ENCODE results near the gene NPSR1.
"Not testable (repeated sequence)": the region's sequence is repeated elsewhere in the genome, so short reads cannot be mapped to it uniquely, and the experiment has no call there.

NPSR1 gene

GRCh38 chr7:34756691-34757090 lies 98.7 kb downstream of the NPSR1 start:
- in situ Hi-C loops (cut with MboI; ENCODE audit: low sequenced_read_pairs) = no loop called here

GRCh38 chr7:34757570-34758110 lies 99.6 kb downstream of the NPSR1 start:
- in situ Hi-C loops (cut with MboI; ENCODE audit: low sequenced_read_pairs) = no loop called here

- in situ Hi-C loops (cut with MboI; ENCODE audit: low sequenced_read_pairs) = no loop called here
These were observed 100.1 kb downstream of the NPSR1 start for GRCh38 chr7:34758111-34758601.

GRCh38 chr7:34759477-34760125 lies 101.6 kb downstream of the NPSR1 start:
- in situ Hi-C loops (cut with MboI; ENCODE audit: low sequenced_read_pairs) = no loop called here

- in situ Hi-C loops (cut with MboI; ENCODE audit: low sequenced_read_pairs) = no loop called here
These were observed 102.3 kb downstream of the NPSR1 start for GRCh38 chr7:34760271-34760670.

GRCh38 chr7:34761206-34761605 lies 103.2 kb downstream of the NPSR1 start:
- in situ Hi-C loops (cut with MboI; ENCODE audit: low sequenced_read_pairs) = no loop called here

- in situ Hi-C loops (cut with MboI; ENCODE audit: low sequenced_read_pairs) = no loop called here
These were observed 103.6 kb downstream of the NPSR1 start for GRCh38 chr7:34761627-34762026.

GRCh38 chr7:34762764-34763163 lies 104.7 kb downstream of the NPSR1 start:
- in situ Hi-C loops (cut with MboI; ENCODE audit: low sequenced_read_pairs) = no loop called here

GRCh38 chr7:34772296-34772938 lies 114.4 kb downstream of the NPSR1 start:
- in situ Hi-C loops (cut with MboI; ENCODE audit: low sequenced_read_pairs) = no loop called here

GRCh38 chr7:34776748-34777358 lies 118.8 kb downstream of the NPSR1 start:
- in situ Hi-C loops (cut with MboI; ENCODE audit: low sequenced_read_pairs) = no loop called here

GRCh38 chr7:34780546-34780945 lies 122.5 kb downstream of the NPSR1 start:
- in situ Hi-C loops (cut with MboI; ENCODE audit: low sequenced_read_pairs) = no loop called here

GRCh38 chr7:34787586-34787985 lies 129.6 kb downstream of the NPSR1 start:
- in situ Hi-C loops (cut with MboI; ENCODE audit: low sequenced_read_pairs) = no loop called here

- in situ Hi-C loops (cut with MboI; ENCODE audit: low sequenced_read_pairs) = no loop called here
These were observed 148.8 kb downstream of the NPSR1 start for GRCh38 chr7:34806831-34807230.

- in situ Hi-C loops (cut with MboI; ENCODE audit: low sequenced_read_pairs) = no loop called here
These were observed 149.7 kb downstream of the NPSR1 start for GRCh38 chr7:34807548-34808340.

GRCh38 chr7:34814203-34814842 lies 156.3 kb downstream of the NPSR1 start:
- in situ Hi-C loops (cut with MboI; ENCODE audit: low sequenced_read_pairs) = not testable (repeated sequence)

- in situ Hi-C loops (cut with MboI; ENCODE audit: low sequenced_read_pairs) = no loop called here
These were observed 164.0 kb downstream of the NPSR1 start for GRCh38 chr7:34821932-34822558.

GRCh38 chr7:34823650-34824258 lies 165.7 kb downstream of the NPSR1 start:
- in situ Hi-C loops (cut with MboI; ENCODE audit: low sequenced_read_pairs) = no loop called here

GRCh38 chr7:34825221-34825620 lies 167.2 kb downstream of the NPSR1 start:
- in situ Hi-C loops (cut with MboI; ENCODE audit: low sequenced_read_pairs) = no loop called here

GRCh38 chr7:34830390-34830789 lies 172.4 kb downstream of the NPSR1 start:
- in situ Hi-C loops (cut with MboI; ENCODE audit: low sequenced_read_pairs) = no loop called here

- in situ Hi-C loops (cut with MboI; ENCODE audit: low sequenced_read_pairs) = no loop called here
These were observed 173.4 kb downstream of the NPSR1 start for GRCh38 chr7:34831436-34831835.

All from HL-60/S4 treated with retinoic acid at 250 ng/mL for 4 days and 3 days (cell line).